A549 (cell line): ENCODE results near the gene KCNIP4. TPM values are rescaled to one million over a fixed set of nuclear protein-coding genes. Genes with fewer than 3 reads are reported as not detected.

ENCODE experiments used
- ATAC-seq, 2 experiments: fragments of 200-7000 bp in 1 of 2; fragments of >200 bp in 1 of 2; cut with Nextera tagmentation in 1 of 2; cut with Tn5 transposase in 1 of 2; 3 replicates each; pipeline versions ENCODE4 v1.8.0 to v1.9.1; 2018 to 2020; ENCODE audit warnings: mild to moderate bottlenecking in 1 of 2, moderate library complexity in 1 of 2
- CTCF ChIA-PET: fragments of 300-600 bp; sonication (Branson Sonifier 250); formaldehyde crosslinking; extraction: SDS; loops from one replicate; lab custom pipeline; 2021; ENCODE audit warnings: antibody characterized with exemption, inconsistent platforms; lab: Yijun Ruan, JAX
- POLR2A ChIA-PET: fragments of 350-600 bp; formaldehyde crosslinking; extraction: SDS; loops from one replicate; lab custom pipeline; 2021; ENCODE audit warnings: antibody characterized with exemption, inconsistent platforms; lab: Yijun Ruan, JAX
- DNase-seq, 2 experiments: peaks; one replicate each; pipeline versions ENCODE4 v3.0.0 to v3.0.0-alpha.2; 2011 to 2016; ENCODE audit warnings: low read depth in 1 of 2, low spot score in 1 of 2
- FAIRE-seq: peaks from 2 replicates; lab custom pipeline; 2011; peaks lifted over from hg19 to GRCh38; lab: Jason Lieb, UNC
- H3K27ac ChIP-seq, 2 experiments: fragments of >200 bp; sonication (Bioruptor Twin); formaldehyde crosslinking; 3 replicates each; pipeline ENCODE4 v1.5.1; 2016 to 2017
- H3K4me1 ChIP-seq: fragments of >200 bp; sonication (Bioruptor Twin); formaldehyde crosslinking; 3 replicates; pipeline ENCODE4 v1.6.1; 2016
- H3K4me2 ChIP-seq: fragments of >200 bp; sonication (Bioruptor Twin); formaldehyde crosslinking; 3 replicates; pipeline ENCODE4 v1.6.1; 2016
- H3K4me3 ChIP-seq: fragments of >200 bp; sonication (Bioruptor Twin); formaldehyde crosslinking; 3 replicates; pipeline ENCODE4 v1.5.1; 2016
- H3K9me3 ChIP-seq: fragments of >200 bp; sonication (Bioruptor Twin); formaldehyde crosslinking; 3 replicates; pipeline ENCODE4 v1.6.1; 2016
- BCL3 ChIP-seq: fragments of >200 bp; sonication (Bioruptor Twin); formaldehyde crosslinking; IDR thresholded peaks from 3 replicates; pipeline ENCODE4 v1.6.1; 2016
- CBX2 ChIP-seq: fragments of 200-600 bp; sonication (generic); IDR thresholded peaks from 2 replicates; pipeline ENCODE4 v1.6.1; 2016; ENCODE audit warnings: low read depth, mild to moderate bottlenecking, borderline replicate concordance
- CHD2 ChIP-seq: fragments of 150-350 bp; IDR thresholded peaks from 2 replicates; pipeline ENCODE4 v1.6.1; 2014; ENCODE audit warnings: low read length; ENCODE audit not compliant: partially characterized antibody
- CTCF ChIP-seq: fragments of >200 bp; sonication (Bioruptor Twin); formaldehyde crosslinking; IDR thresholded peaks from 3 replicates; pipeline ENCODE4 v1.5.1; 2016
- E2F6 ChIP-seq: IDR thresholded peaks from 2 replicates; pipeline ENCODE4 v1.6.1; 2012; ENCODE audit warnings: low read depth, borderline replicate concordance
- EHF ChIP-seq: fragments of 250-450 bp; sonication (Bioruptor Pico); IDR thresholded peaks from 2 replicates; pipeline ENCODE4 v1.5.0; 2020; ENCODE audit warnings: mild to moderate bottlenecking
- ELK1 ChIP-seq: fragments of 150-350 bp; IDR thresholded peaks from 2 replicates; pipeline ENCODE4 v1.6.1; 2014; ENCODE audit warnings: low read depth, mild to moderate bottlenecking, low read length
- FOSB ChIP-seq: fragments of 250-450 bp; sonication (Bioruptor Pico); IDR thresholded peaks from 2 replicates; pipeline ENCODE4 v1.5.0; 2020; ENCODE audit warnings: mild to moderate bottlenecking, moderate library complexity
- FOXS1 ChIP-seq: fragments of 250-450 bp; sonication (Bioruptor Pico); IDR thresholded peaks from 2 replicates; pipeline ENCODE4 v1.5.0; 2020; ENCODE audit warnings: mild to moderate bottlenecking, moderate library complexity
- GATA3 ChIP-seq: IDR thresholded peaks from 2 replicates; pipeline ENCODE4 v1.6.1; 2012; ENCODE audit warnings: borderline replicate concordance
- HDAC2 ChIP-seq: fragments of 200-600 bp; sonication (generic); IDR thresholded peaks from 2 replicates; pipeline ENCODE4 v1.6.1; 2016
- HEYL ChIP-seq: fragments of 250-450 bp; sonication (Bioruptor Pico); IDR thresholded peaks from 2 replicates; pipeline ENCODE4 v1.8.0; 2021; ENCODE audit warnings: mild to moderate bottlenecking, moderate library complexity
- HMGXB4 ChIP-seq: fragments of 250-450 bp; sonication (Bioruptor Pico); IDR thresholded peaks from 2 replicates; pipeline ENCODE4 v1.5.0; 2021; ENCODE audit warnings: mild to moderate bottlenecking, moderate library complexity, borderline replicate concordance
- JUNB ChIP-seq: fragments of >200 bp; sonication (Bioruptor Twin); formaldehyde crosslinking; IDR thresholded peaks from 2 replicates; pipeline ENCODE4 v1.6.1; 2016
- MAZ ChIP-seq: fragments of 150-350 bp; IDR thresholded peaks from 2 replicates; pipeline ENCODE4 v1.6.1; 2014; ENCODE audit warnings: antibody characterized with exemption, low read depth, low read length, borderline replicate concordance
- MYC ChIP-seq: IDR thresholded peaks from 2 replicates; pipeline ENCODE4 v1.6.1; 2012; ENCODE audit warnings: mild to moderate bottlenecking, inconsistent platforms, low read length, improper control_type of control experiment, borderline replicate concordance
- PBX3 ChIP-seq: IDR thresholded peaks from 2 replicates; pipeline ENCODE4 v1.6.1; 2012
- POLR2AphosphoS2 ChIP-seq: conservative IDR thresholded peaks from 2 replicates; pipeline ENCODE4 v1.6.1; 2012; ENCODE audit warnings: low read length, improper control_type of control experiment, inconsistent platforms
- SREBF2 ChIP-seq: fragments of 450-650 bp; IDR thresholded peaks from 2 replicates; pipeline ENCODE4 v1.6.1; 2014; ENCODE audit warnings: mild to moderate bottlenecking, moderate library complexity
- TFCP2L1 ChIP-seq: fragments of 250-450 bp; sonication (Bioruptor Pico); IDR thresholded peaks from 2 replicates; pipeline ENCODE4 v1.5.0; 2021; ENCODE audit warnings: mild to moderate bottlenecking
- TP53 ChIP-seq: fragments of 250-450 bp; sonication (Bioruptor Pico); IDR thresholded peaks from 2 replicates; pipeline ENCODE4 v1.5.0; 2021; ENCODE audit warnings: mild to moderate bottlenecking, moderate library complexity
- ZNF302 ChIP-seq: fragments of 250-450 bp; sonication (Bioruptor Pico); IDR thresholded peaks from 2 replicates; pipeline ENCODE4 v1.9.0; 2021; ENCODE audit warnings: inconsistent platforms, mild to moderate bottlenecking, moderate library complexity
- WGBS: methylation state at CpG from one replicate; pipeline ENCODE4 v1.1.6; 2017; ENCODE audit errors: missing lambda C conversion rate; 5-methylcytosine and 5-hydroxymethylcytosine counted together
- polyA plus RNA-seq, 4 experiments: library from polyadenylated mRNA; depleted of rRNA in 3 of 4; stranded (reverse); fragments of >200 nt; fragmentation: RNase III in 1 of 4; extraction: RNeasy Plus Mini Kit Qiagen cat#74134 plus additional on column Dnase treatment in 1 of 4; gene quantifications; 2 replicates in 3 of 4; 3 replicates in 1 of 4; pipeline ENCODE4 v1.2.3, GENCODE V29; 2011 to 2017

Gene KCNIP4
- polyA plus RNA-seq, 2 of the 4 experiments (the other 2 are of a cell fraction): not detected

DNA sequence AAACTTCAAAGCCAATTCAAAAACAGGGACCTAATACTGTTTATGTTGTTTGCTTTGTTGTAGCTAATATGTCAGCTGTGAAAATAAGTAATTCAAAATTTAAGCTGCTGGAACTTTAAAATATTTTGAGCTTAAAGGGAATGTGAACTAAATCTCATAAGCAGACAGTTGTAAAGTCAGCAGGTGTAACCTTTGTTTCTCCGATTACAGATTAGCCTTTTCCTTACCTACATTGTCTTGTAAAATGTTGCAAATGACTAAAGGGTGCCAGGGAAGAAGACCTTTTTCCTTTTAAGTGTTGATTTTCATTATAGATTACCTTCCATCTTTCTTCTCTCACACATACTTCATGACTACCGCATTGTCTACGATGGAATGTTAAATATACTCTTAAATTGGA is 405.1 kb downstream of the KCNIP4 start:
- FAIRE-seq: no peak
- H3K4me2 ChIP-seq: no peak overlapping the region
- ChIA-PET POLR2A (no interaction called here), CTCF (no interaction called here)
- H3K4me3 ChIP-seq: no peak overlapping the region
- DNase-seq: no peak
- H3K4me1 ChIP-seq: no peaks in the 10 kb centered on the region
- H3K27ac ChIP-seq: no peak overlapping the region
- no peaks in the 10 kb centered on the region for H3K9me3 ChIP-seq
- WGBS: 40% methylated on average over 3 of the region's 3 CpGs
- ATAC-seq: no peak
- TF ChIP-seq TFCP2L1: no peak
- no peak for TF ChIP-seq EHF (CRISPR knock-in tag)
- TF ChIP-seq FOXS1: no peak
- TF ChIP-seq TP53 (CRISPR knock-in tag): no peak
- no peak for TF ChIP-seq ZNF302 (CRISPR knock-in tag)
- no peak for TF ChIP-seq GATA3
- no peak for TF ChIP-seq HMGXB4
- TF ChIP-seq POLR2AphosphoS2: no peak
- no peak for TF ChIP-seq ELK1

GRCh38 chr4:21535898-21536297 is 412.7 kb downstream of the KCNIP4 start:
- 3% methylated on average over 3 of the region's 3 CpGs for WGBS
- no peak for DNase-seq
- TF ChIP-seq FOSB (CRISPR knock-in tag): no peak
- TF ChIP-seq TFCP2L1: no peak
- TF ChIP-seq MYC: no peak
- no peak for TF ChIP-seq CBX2
- no peak for TF ChIP-seq HDAC2
- no peak for TF ChIP-seq PBX3
- no peak for TF ChIP-seq HEYL (CRISPR knock-in tag)
- no peak for TF ChIP-seq BCL3
- no peak for TF ChIP-seq MAZ
- no peak for TF ChIP-seq SREBF2
- TF ChIP-seq JUNB: no peak
- TF ChIP-seq CHD2: no peak
- no peak for TF ChIP-seq ELK1
- TF ChIP-seq E2F6: no peak
- no peak for TF ChIP-seq CTCF
- no peak for TF ChIP-seq ZNF302 (CRISPR knock-in tag)
- TF ChIP-seq FOXS1: no peak
- Histone ChIP-seq H3K4me1 (no peaks in the 10 kb centered on the region), H3K4me3 (no peak overlapping the region), H3K4me2 (no peak overlapping the region), H3K9me3 (no peaks in the 10 kb centered on the region), H3K27ac (no peak overlapping the region)
- ATAC-seq: no peak
- CTCF ChIA-PET: no interaction called here
- POLR2A ChIA-PET: no interaction called here
- FAIRE-seq: no peak
